Regular cardiac myocyte (primary cell): Measurements from ENCODE around the gene EMILIN2. TPM values are rescaled to one million over a fixed set of nuclear protein-coding genes. Genes with fewer than 3 reads are reported as not detected.

ENCODE experiments used
- total RNA-seq: library from RNA; depleted of rRNA; stranded (reverse); fragments of >200 nt; gene quantifications from 2 replicates; pipeline ENCODE4 v1.2.3, GENCODE V29; 2014

EMILIN2 gene
- total RNA-seq = 11.0 and 16.1 TPM in 2 replicates

GRCh38 chr18:2846636-2847316 is at the start of gene EMILIN2:
Gene EMILIN2, plus strand, starts transcription at chr18:2847006. Its CDS starts 183 bp downstream, at chr18:2847189.

Other genes with a start within 250 kb of the EMILIN2 start
- gene SMCHD1, start 191.3 kb upstream of the EMILIN2 start, total RNA-seq = 70.8 and 72.9 TPM in 2 replicates
- gene LPIN2, start 166.1 kb downstream of the EMILIN2 start, total RNA-seq = 25.7 and 38.6 TPM in 2 replicates